GM21515 (cell line): ENCODE measurements around the gene ATP1B2.

ENCODE experiments used
- ATAC-seq: cut with Tn5 transposase; IDR thresholded peaks from one replicate; pipeline ENCODE4 v1.9.1; 2021; ENCODE audit not compliant: unreplicated experiment

The ATP1B2 gene

DNA sequence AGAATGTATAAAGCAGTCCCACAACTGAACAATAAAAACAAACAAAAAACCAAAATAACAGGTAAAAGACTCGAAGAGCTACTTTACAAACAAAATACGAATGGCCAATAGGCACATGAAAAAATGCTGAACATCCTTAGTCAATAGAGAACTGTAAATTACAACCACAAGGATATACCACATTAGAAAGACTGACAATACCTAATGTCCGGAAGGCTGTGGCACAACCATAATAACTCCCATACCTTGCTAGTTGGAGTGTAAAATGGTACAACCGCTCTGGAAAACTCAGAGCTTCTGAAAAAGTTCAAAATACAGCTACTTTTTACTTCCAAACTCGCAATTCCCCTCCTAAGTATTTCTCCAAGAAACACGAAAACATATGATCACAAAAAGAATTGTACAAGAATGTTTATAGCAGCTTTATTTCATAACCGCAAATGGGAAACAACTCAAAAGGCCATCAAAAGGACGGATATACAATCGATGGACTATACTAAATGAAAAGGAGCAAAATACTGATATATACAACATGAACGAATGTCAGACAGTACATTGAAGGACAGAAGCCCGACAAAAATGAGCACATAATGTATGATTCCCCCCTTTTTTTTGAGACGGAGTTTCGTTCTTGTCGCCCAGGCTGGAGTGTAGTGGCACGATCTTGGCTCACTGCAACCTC, 34.3 kb downstream of the ATP1B2 start:
- no peak for ATAC-seq

- peak; percentile 45 for ATAC-seq
These were observed 35.0 kb downstream of the ATP1B2 start for GRCh38 chr17:7685533-7686221.

- peak; percentile 38 for ATAC-seq
These were observed 35.7 kb downstream of the ATP1B2 start for GRCh38 chr17:7686222-7687071.

GRCh38 chr17:7687072-7687907, 36.6 kb downstream of the ATP1B2 start, which contains the start of gene TP53:
Gene TP53 (minus strand): TSS chr17:7687490. CDS start chr17:7676594, 10,896 bp downstream.
- ATAC-seq, result peak; percentile 33

GRCh38 chr17:7687908-7688807, 37.4 kb downstream of the ATP1B2 start, which contains the start of gene WRAP53:
Gene WRAP53 (plus strand): TSS chr17:7688477. CDS start chr17:7688649, 172 bp downstream.
- ATAC-seq, result peak; percentile 57

GRCh38 chr17:7688808-7689316, 38.1 kb downstream of the ATP1B2 start:
- no peak for ATAC-seq

- no peak for ATAC-seq
These were observed 44.9 kb downstream of the ATP1B2 start for GRCh38 chr17:7695586-7695985.

DNA sequence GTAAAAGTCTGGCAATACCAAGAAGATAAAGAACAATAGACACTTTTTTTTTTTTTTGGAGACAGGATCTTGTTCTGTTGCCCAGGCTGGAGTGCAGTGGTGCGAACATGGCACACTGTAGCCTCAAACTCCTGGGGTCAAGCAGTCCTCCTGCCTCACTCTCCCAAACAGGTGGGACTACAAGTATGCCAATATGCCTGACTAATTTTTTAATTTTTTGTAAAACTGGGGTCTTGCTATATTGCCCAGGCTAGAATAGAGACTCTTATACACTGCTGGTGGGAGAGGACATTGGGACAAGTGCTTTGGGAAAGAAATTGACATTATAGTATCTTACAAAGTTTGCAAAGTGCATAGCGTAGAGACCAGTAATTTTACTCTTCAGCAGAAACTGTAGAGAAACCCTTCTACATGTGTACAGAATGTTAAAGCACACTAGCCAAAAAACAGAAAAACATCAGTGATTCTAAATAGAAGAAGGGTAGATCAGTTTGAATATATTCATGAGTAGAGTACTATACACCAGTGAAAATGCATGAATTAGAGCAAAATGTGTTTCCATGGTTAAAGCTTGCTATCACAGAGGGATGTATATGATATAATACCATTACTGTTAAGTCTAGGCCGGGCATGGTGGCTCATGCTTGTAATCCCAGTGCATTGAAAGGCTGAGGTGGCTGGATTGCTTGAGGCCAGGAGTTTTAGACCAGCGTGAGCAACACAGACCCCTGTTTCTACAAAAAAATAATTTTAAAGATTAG, 47.3 kb downstream of the ATP1B2 start:
- ATAC-seq, result no peak

DNA sequence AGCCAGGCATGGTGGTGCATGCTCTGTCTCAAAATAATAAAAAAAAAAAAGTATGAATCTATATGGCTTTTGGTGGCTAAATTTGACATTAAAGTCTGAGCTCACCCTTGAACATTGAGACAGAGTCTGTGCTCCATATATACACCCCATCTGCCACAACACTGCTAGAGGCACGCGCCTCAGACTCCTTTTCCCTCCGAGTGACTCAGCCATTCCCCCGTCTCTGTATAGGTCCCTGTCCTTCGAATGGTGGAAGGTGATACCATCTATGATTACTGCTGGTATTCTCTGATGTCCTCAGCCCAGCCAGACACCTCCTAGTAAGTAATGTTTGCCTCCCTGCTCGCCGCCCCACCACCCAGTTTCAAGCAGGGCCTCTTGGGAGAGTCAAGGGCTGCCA, 49.8 kb downstream of the ATP1B2 start:
- no peak for ATAC-seq

DNA sequence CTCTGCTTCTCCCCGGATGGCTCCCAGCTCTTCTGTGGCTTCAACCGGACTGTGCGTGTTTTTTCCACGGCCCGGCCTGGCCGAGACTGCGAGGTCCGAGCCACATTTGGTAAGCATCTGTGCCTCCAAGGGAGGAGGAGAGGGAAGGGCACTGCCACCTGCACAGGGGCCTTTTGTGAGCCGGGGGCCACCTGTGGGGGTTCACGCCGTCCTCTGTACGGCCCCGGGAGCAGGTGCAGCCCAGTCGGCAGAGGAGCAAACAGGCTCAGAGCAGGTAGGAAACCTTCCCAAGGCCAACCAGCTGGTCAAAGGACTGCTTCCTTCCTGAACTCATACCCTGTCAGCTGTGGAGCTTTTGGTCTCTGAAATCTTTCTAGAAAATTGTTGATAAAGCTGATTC, 51.0 kb downstream of the ATP1B2 start:
- no peak for ATAC-seq

DNA sequence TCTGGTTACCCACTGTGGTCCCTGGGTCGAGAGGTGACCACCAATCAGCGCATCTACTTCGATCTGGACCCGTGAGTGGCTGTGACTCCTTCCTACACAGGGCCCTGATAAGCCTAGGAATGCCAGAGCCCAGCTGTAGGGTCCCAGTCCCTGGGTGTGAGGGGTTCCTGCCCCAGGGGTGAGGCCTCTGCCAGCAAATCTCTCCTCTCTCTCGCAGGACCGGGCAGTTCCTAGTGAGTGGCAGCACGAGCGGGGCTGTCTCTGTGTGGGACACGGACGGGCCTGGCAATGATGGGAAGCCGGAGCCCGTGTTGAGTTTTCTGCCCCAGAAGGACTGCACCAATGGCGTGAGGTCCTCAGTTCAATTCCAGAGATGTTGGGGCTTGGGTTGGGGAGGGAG, 52.0 kb downstream of the ATP1B2 start:
- no peak for ATAC-seq

GRCh38 chr17:7703584-7704479, 53.1 kb downstream of the ATP1B2 start:
- no peak for ATAC-seq

DNA sequence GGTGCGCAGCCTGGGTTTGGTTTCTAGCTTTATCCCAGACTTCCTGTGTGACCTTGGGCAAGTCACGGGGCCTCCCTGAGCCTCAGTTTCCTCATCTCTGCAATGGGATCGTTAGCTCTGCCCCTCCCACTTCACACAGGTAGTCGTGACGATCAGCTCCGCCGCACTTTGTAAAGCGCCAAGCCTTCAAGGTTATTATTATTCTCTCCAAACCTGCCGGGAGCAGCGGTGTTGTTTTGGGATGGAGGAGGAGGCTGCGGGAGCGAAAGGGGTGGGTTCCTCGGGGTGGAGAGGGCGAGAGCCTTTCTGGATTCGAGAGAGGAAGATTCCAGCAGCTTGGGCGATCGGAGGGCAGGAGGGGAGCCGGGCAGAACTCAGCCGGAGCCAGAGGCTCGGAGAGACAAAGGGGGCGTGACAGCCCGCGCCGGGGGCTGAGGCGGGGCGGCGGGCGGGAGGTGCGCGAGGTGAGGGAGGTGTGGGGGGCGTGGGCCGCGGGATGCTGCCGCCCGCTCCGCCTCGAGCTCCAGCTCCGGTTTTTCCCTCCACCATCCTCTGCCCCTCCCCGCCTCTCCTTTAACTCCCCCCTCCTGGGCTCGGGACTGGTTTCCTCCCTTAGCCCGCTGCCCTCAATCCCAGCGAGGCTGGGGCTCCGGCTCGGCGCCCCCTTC, 54.0 kb downstream of the ATP1B2 start, which contains the start of gene EFNB3:
EFNB3 (plus strand) TSS at position 602 of the 668 bp plus-strand sequence. CDS start 397 bp downstream, outside the sequence.
- no peak for ATAC-seq

DNA sequence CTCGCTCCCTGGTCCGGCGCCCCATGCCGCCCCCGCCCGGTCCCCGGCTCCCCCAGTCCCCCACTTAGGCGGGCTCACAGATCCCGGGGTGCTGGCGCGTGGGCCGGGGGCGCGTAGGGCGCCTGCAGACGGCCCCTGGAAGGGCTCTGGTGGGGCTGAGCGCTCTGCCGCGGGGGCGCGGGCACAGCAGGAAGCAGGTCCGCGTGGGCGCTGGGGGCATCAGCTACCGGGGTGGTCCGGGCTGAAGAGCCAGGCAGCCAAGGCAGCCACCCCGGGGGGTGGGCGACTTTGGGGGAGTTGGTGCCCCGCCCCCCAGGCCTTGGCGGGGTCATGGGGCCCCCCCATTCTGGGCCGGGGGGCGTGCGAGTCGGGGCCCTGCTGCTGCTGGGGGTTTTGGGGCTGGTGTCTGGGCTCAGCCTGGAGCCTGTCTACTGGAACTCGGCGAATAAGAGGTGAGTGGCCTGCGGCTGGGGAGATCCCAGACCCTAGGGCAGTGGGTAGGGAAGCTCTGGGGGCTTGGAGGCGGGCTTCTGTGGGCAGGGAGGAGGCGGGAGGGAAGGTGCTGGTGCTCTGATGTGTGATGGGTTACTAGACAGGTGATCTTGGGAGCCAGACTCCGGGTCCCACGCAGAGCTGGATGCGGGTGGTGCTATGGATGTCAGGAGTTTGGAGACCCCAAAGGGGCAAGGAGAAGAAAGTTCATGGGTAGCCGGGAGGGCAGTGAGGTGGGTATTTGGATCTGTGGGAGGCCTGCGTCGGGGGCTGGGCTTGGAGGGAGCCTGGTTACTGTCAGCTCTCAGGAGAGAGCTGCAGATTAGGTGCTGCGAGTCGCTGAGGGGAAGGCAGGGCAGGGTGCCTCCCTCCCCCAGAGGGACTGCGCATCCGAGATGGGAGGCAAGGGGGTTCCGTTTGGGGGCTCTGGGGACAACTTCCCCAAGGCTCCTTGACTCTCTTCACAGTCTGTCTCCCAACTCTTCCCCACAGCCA, 54.8 kb downstream of the ATP1B2 start:
- ATAC-seq, result no peak

DNA sequence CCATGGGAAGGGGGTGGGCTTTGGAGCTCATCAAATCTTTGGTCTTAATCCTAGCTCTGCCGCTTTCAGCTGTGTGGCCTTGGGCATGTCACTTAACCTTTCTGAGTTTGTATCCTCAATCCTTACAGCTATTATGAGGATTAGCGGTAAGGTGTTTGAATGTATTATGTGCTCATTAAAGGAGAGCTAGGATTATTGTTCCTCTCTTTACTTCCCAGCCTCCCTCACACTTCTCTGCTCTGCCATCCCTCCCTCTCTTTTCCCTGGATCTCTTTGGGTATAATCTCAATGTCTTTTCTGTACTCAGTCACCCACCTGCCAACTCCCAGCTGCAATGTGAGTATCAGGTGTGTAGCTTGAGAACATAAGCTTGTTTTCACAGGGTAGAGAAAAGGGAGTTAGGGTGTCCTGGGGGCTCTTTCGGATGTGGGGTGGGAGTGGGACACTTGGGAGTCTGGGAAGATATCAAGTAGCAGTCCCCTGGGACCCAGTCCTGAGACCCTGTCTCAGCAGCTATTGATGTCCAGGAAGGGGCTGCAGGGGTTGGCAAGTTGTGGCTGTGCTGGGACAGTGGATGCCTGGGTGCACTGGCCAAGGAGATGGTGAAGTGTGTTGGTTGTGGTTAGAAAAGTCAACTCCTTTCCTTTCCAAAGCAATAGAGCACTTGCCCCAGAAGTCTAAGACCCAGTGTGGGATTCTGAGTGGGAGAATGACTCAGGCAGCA, 56.1 kb downstream of the ATP1B2 start:
- no peak for ATAC-seq
